Esophagus squamous epithelium (tissue), 4 donors: ENCODE results near the gene ZNF277.

Source experiments
- POLR2A ChIP-seq, 4 donors: fragments of 450-650 bp; IDR thresholded peaks; one replicate each; pipeline ENCODE4 v1.6.1; 2017; ENCODE audit warnings: antibody characterized with exemption in 4 of 4, mild to moderate bottlenecking in 4 of 4, moderate library complexity in 3 of 4
- TF ChIP-seq, protein P1 (sequence below), 6 experiments: fragments of 450-650 bp in 4 of 6; fragments of 200-600 bp in 2 of 6; sonication (generic) in 2 of 6; IDR thresholded peaks; one replicate each; pipeline ENCODE4 v1.5.1; 2016 to 2019; ENCODE audit warnings: antibody characterized with exemption in 6 of 6, mild to moderate bottlenecking in 4 of 6, moderate library complexity in 4 of 6

GRCh38 chr7:112266141-112266540 lies 59.6 kb downstream of the ZNF277 start:
- TF ChIP-seq, protein P1, sequence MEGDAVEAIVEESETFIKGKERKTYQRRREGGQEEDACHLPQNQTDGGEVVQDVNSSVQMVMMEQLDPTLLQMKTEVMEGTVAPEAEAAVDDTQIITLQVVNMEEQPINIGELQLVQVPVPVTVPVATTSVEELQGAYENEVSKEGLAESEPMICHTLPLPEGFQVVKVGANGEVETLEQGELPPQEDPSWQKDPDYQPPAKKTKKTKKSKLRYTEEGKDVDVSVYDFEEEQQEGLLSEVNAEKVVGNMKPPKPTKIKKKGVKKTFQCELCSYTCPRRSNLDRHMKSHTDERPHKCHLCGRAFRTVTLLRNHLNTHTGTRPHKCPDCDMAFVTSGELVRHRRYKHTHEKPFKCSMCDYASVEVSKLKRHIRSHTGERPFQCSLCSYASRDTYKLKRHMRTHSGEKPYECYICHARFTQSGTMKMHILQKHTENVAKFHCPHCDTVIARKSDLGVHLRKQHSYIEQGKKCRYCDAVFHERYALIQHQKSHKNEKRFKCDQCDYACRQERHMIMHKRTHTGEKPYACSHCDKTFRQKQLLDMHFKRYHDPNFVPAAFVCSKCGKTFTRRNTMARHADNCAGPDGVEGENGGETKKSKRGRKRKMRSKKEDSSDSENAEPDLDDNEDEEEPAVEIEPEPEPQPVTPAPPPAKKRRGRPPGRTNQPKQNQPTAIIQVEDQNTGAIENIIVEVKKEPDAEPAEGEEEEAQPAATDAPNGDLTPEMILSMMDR (IDR thresholded peaks at IDR 0.05) = no peak
- TF ChIP-seq POLR2A (IDR thresholded peaks at IDR 0.05) = no peak
